Measurements from ENCODE around the gene CALML6.

CALML6 gene

GRCh38 chr1:1942753-1943656 lies 27.9 kb downstream of the CALML6 start:
- DNase-seq (ENCODE audit: low spot score), result no peak

- peak; percentile 82 for DNase-seq (ENCODE audit: low spot score)
Measured at GRCh38 chr1:1943834-1944570, 28.9 kb downstream of the CALML6 start.

- no peak for DNase-seq (ENCODE audit: low spot score)
Measured at GRCh38 chr1:1945782-1946393, 30.8 kb downstream of the CALML6 start.

- no peak for DNase-seq (ENCODE audit: low spot score)
Measured at GRCh38 chr1:1946540-1946939, 31.5 kb downstream of the CALML6 start.

- DNase-seq (ENCODE audit: low spot score), result no peak
Measured at GRCh38 chr1:1947493-1947892, 32.4 kb downstream of the CALML6 start.

- DNase-seq (ENCODE audit: low spot score), result no peak
Measured at GRCh38 chr1:1948783-1949182, 33.7 kb downstream of the CALML6 start.

GRCh38 chr1:1950940-1951339 lies 35.9 kb downstream of the CALML6 start:
- no peak for DNase-seq (ENCODE audit: low spot score)

GRCh38 chr1:1954015-1954414 lies 39.0 kb downstream of the CALML6 start:
- no peak for DNase-seq (ENCODE audit: low spot score)

- DNase-seq (ENCODE audit: low spot score), result no peak
Measured at GRCh38 chr1:1954831-1955441, 39.9 kb downstream of the CALML6 start.

GRCh38 chr1:1955621-1956094 lies 40.6 kb downstream of the CALML6 start:
- no peak for DNase-seq (ENCODE audit: low spot score)

- no peak for DNase-seq (ENCODE audit: low spot score)
Measured at GRCh38 chr1:1956101-1956500, 41.0 kb downstream of the CALML6 start.

GRCh38 chr1:1956586-1957532 lies 41.8 kb downstream of the CALML6 start:
- no peak for DNase-seq (ENCODE audit: low spot score)

- DNase-seq (ENCODE audit: low spot score), result no peak
Measured at GRCh38 chr1:1957533-1957961, 42.5 kb downstream of the CALML6 start.

- no peak for DNase-seq (ENCODE audit: low spot score)
Measured at GRCh38 chr1:1958071-1958541, 43.0 kb downstream of the CALML6 start.

- no peak for DNase-seq (ENCODE audit: low spot score)
Measured at GRCh38 chr1:1959459-1959839, 44.4 kb downstream of the CALML6 start.

- DNase-seq (ENCODE audit: low spot score), result peak; percentile 89
Measured at GRCh38 chr1:1959840-1960479, 44.9 kb downstream of the CALML6 start.

GRCh38 chr1:1960480-1961196 lies 45.6 kb downstream of the CALML6 start:
- DNase-seq (ENCODE audit: low spot score), result no peak

- no peak for DNase-seq (ENCODE audit: low spot score)
Measured at GRCh38 chr1:1962752-1963151, 47.7 kb downstream of the CALML6 start.

GRCh38 chr1:1963570-1963969 lies 48.5 kb downstream of the CALML6 start:
- DNase-seq (ENCODE audit: low spot score), result no peak

GRCh38 chr1:1964811-1965210 lies 49.8 kb downstream of the CALML6 start:
- no peak for DNase-seq (ENCODE audit: low spot score)
